ENCODE measurements around the gene GMFB. TPM values are rescaled to one million over a fixed set of nuclear protein-coding genes. Genes with fewer than 3 reads are reported as not detected.

The GMFB gene
- total RNA-seq, 1 experiment from 2014 or later = 79.2 TPM

- WGBS (ENCODE audit: extremely low coverage, insufficient read length, low lambda C conversion rate) = no CpG with 5 or more reads among the region's 1 CpG
These were observed 41.0 kb upstream of the GMFB start for GRCh38 chr14:54529811-54530210.

More at GRCh38 chr14:54529811-54530210, 41.0 kb upstream of the GMFB start:
- Histone ChIP-seq H3K4me2 (ENCODE audit: insufficient read depth, insufficient read length, low read length) (no peak overlapping the region), H2BK15ac (ENCODE audit: low read depth, low read length) (no peak overlapping the region), H2BK5ac (ENCODE audit: insufficient read length, low read length) (no peak overlapping the region), H3K79me2 (ENCODE audit: insufficient read depth, low read length) (no peaks in the 10 kb centered on the region), H2BK120ac (ENCODE audit: low read depth, low read length, poor library complexity, severe bottlenecking) (no peak overlapping the region), H3K56ac (ENCODE audit: insufficient read length, low read depth, low read length) (no peak overlapping the region), H3T11ph (ENCODE audit: low read length) (no peak overlapping the region), H3K14ac (ENCODE audit: insufficient read depth, low read length) (no peak overlapping the region), H3K9ac (ENCODE audit: extremely low read depth, insufficient read length, low read length) (no peak overlapping the region), H2AK5ac (ENCODE audit: insufficient read length, low read length) (no peak overlapping the region), H3K27me3 (ENCODE audit: insufficient read depth, low read length) (no peaks in the 10 kb centered on the region), H3K9me3 (ENCODE audit: control insufficient read depth, low read depth, low read length) (no peaks in the 10 kb centered on the region), H2AFZ (ENCODE audit: low read length) (no peak overlapping the region), H4K20me1 (ENCODE audit: control insufficient read depth, insufficient read depth, insufficient read length) (no peaks in the 10 kb centered on the region), H4K8ac (replicated peaks; ENCODE audit: insufficient read length, low read depth, low read length) (no peak overlapping the region), H3K79me1 (ENCODE audit: insufficient read depth, low read depth, low read length, poor library complexity, severe bottlenecking) (no peaks in the 10 kb centered on the region), H4K91ac (ENCODE audit: insufficient read length, low read depth, low read length) (no peak overlapping the region), H3K23me2 (ENCODE audit: insufficient read length, low read depth, low read length, poor library complexity, severe bottlenecking) (no peaks in the 10 kb centered on the region), H2BK12ac (ENCODE audit: insufficient read length, low read depth, low read length) (no peak overlapping the region), H3K4ac (ENCODE audit: low read depth, low read length) (no peak overlapping the region), H3K4me1 (ENCODE audit: insufficient read depth, low read length) (no peaks in the 10 kb centered on the region; the same call in 1 of the 2 replicates), H3K27ac (ENCODE audit: insufficient read length, low read depth, low read length) (no peak overlapping the region), H3K18ac (ENCODE audit: insufficient read length, low read depth, low read length) (no peak overlapping the region), H4K5ac (ENCODE audit: insufficient read length, low read depth, low read length) (no peak overlapping the region), H2BK20ac (ENCODE audit: low read depth, low read length, poor library complexity, severe bottlenecking) (no peak overlapping the region), H3K23ac (ENCODE audit: insufficient read length, low read depth, low read length) (no peak overlapping the region)
- Mint-ChIP-seq H3K27ac (no peak overlapping the region; a peak in 1 of 7 replicates), H3K36me3 (ENCODE audit: insufficient read depth in 1 of 3, low read depth in 3 of 3) (peaks cover 0 to 12% (median 4%) of the 10 kb centered on the region in 3 experiments; a peak in 5 of 7 replicates), H3K4me1 (peaks cover 7 to 9% of the 10 kb centered on the region in 2 experiments), H3K9me3 (no peaks in the 10 kb centered on the region), H3K27me3 (ENCODE audit: low read depth) (no peaks in the 10 kb centered on the region), H3K4me3 (no peak overlapping the region)
- no peak for DNase-seq
- no peak for TF ChIP-seq CTCF (conservative IDR thresholded peaks at IDR 0.05)
